Activated naive CD8-positive, alpha-beta T cell treated with anti-CD3 and anti-CD28 coated beads for 36 hours (primary cell): Measurements from ENCODE around the gene PLD1. TPM values are rescaled to one million over a fixed set of nuclear protein-coding genes. Genes with fewer than 3 reads are reported as not detected.

Experiments used
- DNase-seq: peaks from one replicate; pipeline ENCODE4 v3.0.0; 2021
- H3K27ac Mint-ChIP-seq: one replicate; pipeline ENCODE4 v1.8.0; 2022; ENCODE audit warnings: mild to moderate bottlenecking, moderate library complexity, mixed read lengths
- H3K27me3 Mint-ChIP-seq: one replicate; pipeline ENCODE4 v1.8.0; 2022; ENCODE audit warnings: mild to moderate bottlenecking, mixed read lengths
- H3K36me3 Mint-ChIP-seq: one replicate; pipeline ENCODE4 v1.8.0; 2021; ENCODE audit warnings: mild to moderate bottlenecking, mixed read lengths
- H3K4me1 Mint-ChIP-seq: one replicate; pipeline ENCODE4 v1.8.0; 2021; ENCODE audit warnings: mixed read lengths
- H3K4me3 Mint-ChIP-seq: one replicate; pipeline ENCODE4 v1.8.0; 2022; ENCODE audit warnings: mild to moderate bottlenecking, moderate library complexity, mixed read lengths
- H3K9me3 Mint-ChIP-seq: one replicate; pipeline ENCODE4 v1.8.0; 2022; ENCODE audit warnings: mixed read lengths
- total RNA-seq, 2 experiments: library from RNA; stranded (reverse); gene quantifications; one replicate each; pipeline ENCODE4 v1.2.3, GENCODE V29; 2021

The PLD1 gene
- total RNA-seq, 2 experiments from 2014 or later, result 0.18 to 0.52 TPM

DNA sequence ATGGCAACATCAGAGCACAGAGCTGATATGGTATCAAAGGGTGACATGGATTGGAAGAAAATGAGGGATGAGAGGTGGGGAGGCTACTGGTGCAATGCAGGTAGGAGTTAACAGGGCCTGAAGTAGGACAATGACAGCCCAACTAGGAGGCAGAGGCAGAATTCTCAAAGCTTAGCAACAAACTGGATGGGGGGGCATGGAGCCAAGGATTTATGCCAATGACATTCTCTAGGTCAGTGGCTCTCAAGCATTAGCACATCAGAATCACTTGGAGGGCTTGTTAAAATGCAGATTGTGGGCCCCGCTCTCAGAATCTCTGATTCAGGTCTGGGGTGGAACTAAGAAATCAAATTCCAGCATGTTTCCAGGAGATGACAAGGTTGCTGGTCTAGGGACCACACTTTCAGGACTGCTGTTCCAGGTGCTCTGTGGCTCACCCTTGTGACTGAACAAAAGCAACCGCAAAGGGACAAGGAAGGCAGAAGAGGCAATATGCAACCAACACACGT lies 252.0 kb downstream of the PLD1 start:
- Mint-ChIP-seq H3K27me3 (no peaks in the 10 kb centered on the region), H3K4me1 (peaks cover 17% of the 10 kb centered on the region), H3K9me3 (no peaks in the 10 kb centered on the region), H3K4me3 (no peak overlapping the region), H3K36me3 (peaks cover 2% of the 10 kb centered on the region), H3K27ac (no peak overlapping the region)
- no peak for DNase-seq

DNA sequence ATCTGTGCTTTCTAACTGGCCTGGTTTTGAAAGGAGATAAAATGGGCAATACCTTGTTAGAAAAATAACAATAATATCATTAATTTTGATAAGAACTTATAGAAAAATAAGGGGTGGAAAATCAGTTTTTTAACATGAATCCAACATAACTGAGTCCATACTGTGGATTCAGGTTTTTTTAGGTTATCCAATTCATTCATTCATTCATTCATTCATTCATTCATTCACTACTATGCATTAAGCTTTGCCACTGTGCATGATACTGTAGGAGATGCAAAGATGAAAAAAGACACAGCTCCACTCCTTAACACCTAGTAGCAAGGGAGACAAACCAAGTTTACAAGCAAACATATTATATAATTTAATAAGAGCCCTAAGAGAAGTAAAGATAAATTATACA lies 253.1 kb downstream of the PLD1 start:
- Mint-ChIP-seq H3K27me3 (no peaks in the 10 kb centered on the region), H3K27ac (no peak overlapping the region)

DNA sequence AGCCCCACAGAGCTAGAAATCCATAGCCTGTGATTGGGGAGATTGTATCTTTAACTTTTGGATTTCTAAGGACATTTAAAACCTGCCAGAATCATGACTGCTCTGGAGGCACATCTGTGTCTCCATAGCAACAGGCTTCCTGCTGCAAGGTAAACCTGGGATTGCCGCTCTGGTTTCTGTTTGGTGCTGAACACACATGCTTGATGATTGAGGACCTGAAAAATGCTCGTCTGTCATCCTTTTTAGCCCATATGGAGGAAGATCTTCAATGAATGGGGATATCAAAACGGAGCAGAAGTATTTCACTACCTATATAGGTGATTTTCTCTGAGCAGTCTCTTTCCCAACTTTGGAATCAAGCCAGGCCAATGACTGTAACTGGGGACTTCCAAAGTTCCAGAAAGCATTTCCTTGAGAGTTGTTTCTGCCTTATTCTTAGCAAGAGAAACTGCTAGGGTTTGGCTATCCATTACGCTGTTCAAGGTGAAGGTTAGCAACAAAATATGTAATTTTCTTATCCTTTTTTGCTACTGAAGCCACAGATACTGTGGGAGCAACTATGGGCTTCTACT lies 253.6 kb downstream of the PLD1 start:
- Mint-ChIP-seq H3K4me1 (peaks cover 11% of the 10 kb centered on the region), H3K9me3 (no peaks in the 10 kb centered on the region), H3K27ac (no peak overlapping the region), H3K4me3 (no peak overlapping the region), H3K36me3 (peaks cover 2% of the 10 kb centered on the region), H3K27me3 (no peaks in the 10 kb centered on the region)
- no peak for DNase-seq

More for the DNA sequence above, 253.1 kb downstream of the PLD1 start:
- DNase-seq, result no peak
- peaks cover 2% of the 10 kb centered on the region for H3K36me3 Mint-ChIP-seq
- H3K4me3 Mint-ChIP-seq, result no peak overlapping the region
- peaks cover 16% of the 10 kb centered on the region for H3K4me1 Mint-ChIP-seq
- no peaks in the 10 kb centered on the region for H3K9me3 Mint-ChIP-seq

DNA sequence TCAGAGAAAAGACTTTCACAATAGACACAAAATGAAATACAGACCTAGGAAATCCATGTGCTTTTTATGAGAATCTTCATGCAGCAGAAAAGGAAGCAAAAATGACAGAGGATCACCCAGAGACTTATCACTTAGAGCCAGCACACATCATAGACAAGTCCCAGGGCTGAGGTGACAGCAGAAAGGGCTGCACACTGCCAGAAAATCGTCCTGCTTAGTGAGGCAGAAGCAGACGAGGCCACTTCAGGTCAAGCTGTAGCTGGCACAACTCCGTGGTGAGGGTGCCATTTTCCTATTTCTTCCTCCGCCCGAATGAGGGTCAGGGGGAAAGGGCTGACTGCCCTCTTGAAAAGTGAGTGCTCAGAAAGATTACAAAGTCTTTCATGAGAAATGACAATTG lies 254.1 kb downstream of the PLD1 start:
- H3K36me3 Mint-ChIP-seq, result peaks cover 2% of the 10 kb centered on the region
- H3K27ac Mint-ChIP-seq, result no peak overlapping the region
- H3K4me3 Mint-ChIP-seq, result no peak overlapping the region
- H3K9me3 Mint-ChIP-seq, result no peaks in the 10 kb centered on the region
- H3K4me1 Mint-ChIP-seq, result peaks cover 6% of the 10 kb centered on the region
- H3K27me3 Mint-ChIP-seq, result no peaks in the 10 kb centered on the region
- DNase-seq, result no peak

GRCh38 chr3:171553086-171553485 lies 257.2 kb downstream of the PLD1 start:
- DNase-seq, result no peak
- H3K9me3 Mint-ChIP-seq, result no peaks in the 10 kb centered on the region
- peaks cover 3% of the 10 kb centered on the region for H3K4me1 Mint-ChIP-seq
- no peaks in the 10 kb centered on the region for H3K27me3 Mint-ChIP-seq
- H3K36me3 Mint-ChIP-seq, result peaks cover 2% of the 10 kb centered on the region
- H3K27ac Mint-ChIP-seq, result no peak overlapping the region
- no peak overlapping the region for H3K4me3 Mint-ChIP-seq

DNA sequence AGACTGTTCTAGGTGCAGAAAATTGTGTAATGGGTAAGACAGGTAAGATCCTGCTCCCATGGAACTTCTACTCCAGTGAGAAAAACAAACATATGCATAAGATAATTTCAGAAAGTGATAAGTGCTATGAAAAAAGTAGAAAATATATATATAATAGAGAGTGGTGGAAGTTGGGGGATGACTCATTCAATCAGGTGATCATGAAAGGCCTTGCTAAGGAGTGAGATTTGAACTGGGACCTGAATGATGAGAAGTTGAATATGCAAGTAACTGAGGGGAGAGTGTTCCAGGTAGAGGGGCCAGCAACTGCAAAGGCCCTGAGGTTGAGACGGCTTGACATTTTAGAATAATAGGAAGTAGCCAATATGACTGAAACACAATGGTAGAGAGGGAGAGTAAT lies 257.8 kb downstream of the PLD1 start:
- Mint-ChIP-seq H3K9me3 (no peaks in the 10 kb centered on the region), H3K27ac (no peak overlapping the region), H3K36me3 (peaks cover 2% of the 10 kb centered on the region), H3K4me3 (no peak overlapping the region), H3K4me1 (peaks cover 3% of the 10 kb centered on the region), H3K27me3 (no peaks in the 10 kb centered on the region)
- DNase-seq, result no peak

GRCh38 chr3:171551296-171551695 lies 259.0 kb downstream of the PLD1 start:
- DNase-seq, result no peak
- Mint-ChIP-seq H3K9me3 (no peaks in the 10 kb centered on the region), H3K4me3 (no peak overlapping the region), H3K27ac (no peak overlapping the region), H3K4me1 (no peaks in the 10 kb centered on the region), H3K36me3 (peaks cover 2% of the 10 kb centered on the region), H3K27me3 (no peaks in the 10 kb centered on the region)

Other genes starting within 250 kb of the PLD1 start
- not detected for gene TMEM212, start 32.9 kb upstream of the PLD1 start, total RNA-seq
- gene FNDC3B, start 229.1 kb upstream of the PLD1 start, total RNA-seq, result 10 to 100 TPM; 11.6 to 12.2 TPM